ENCODE measurements around the gene CCDC178.

CCDC178 gene

DNA sequence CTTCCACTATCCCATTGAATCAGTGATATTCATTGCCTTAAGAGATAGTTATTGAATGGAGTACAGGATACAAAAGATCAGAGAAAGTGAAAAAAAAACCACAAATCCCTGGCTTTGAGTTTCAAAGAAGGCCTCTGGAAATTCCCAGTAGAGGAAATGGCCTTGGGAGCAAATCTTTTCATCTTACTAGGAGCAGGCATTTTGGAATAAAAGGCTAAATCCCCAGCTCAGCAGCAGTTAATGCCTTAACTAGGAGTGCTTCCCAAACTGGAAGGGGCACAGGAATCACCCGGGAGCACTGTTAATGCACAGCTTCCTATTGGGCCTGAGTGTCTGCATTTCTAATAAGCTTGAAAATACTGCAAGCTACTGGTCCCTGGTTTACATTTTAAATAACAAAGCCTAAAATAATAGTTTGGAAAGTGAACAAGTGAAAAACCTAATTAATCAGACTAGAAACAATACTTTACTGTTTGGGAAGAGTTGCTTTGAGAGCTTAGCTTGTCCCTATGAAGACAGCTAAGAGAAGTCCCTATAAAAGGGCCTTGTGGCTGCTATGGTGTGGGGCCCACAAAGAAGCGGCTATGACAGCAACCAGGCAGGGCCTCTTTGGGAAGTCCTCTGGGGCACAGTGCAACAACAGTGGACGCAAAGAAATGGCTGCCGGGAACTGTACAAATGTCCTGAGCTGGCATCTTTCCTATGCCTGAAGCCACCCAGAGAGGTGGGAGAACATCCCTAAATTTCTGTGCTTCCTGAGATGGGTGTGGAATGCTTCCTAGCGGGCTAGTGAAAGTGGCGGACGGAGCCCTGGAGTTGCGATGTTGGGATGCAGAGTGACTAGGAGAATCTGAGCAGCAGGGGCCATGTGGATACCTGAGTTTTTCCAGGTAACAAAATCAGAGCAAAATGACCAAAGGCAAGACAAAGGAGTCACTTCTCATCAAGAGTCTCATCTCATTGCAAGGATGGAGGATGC lies 550.6 kb downstream of the CCDC178 start:
- TF ChIP-seq POLR2AphosphoS5 (IDR thresholded peaks at IDR 0.05; ENCODE audit: low read depth, low read length) = no peak
- TF ChIP-seq FOXP2 (optimal IDR thresholded peaks at IDR 0.05; ENCODE audit: borderline replicate concordance, extremely low read depth, extremely low read length, insufficient read depth) = no peak
- TF ChIP-seq TAF1 (IDR thresholded peaks at IDR 0.05; ENCODE audit: borderline replicate concordance, insufficient read depth, low read length) = no peak
- TF ChIP-seq, protein P1, sequence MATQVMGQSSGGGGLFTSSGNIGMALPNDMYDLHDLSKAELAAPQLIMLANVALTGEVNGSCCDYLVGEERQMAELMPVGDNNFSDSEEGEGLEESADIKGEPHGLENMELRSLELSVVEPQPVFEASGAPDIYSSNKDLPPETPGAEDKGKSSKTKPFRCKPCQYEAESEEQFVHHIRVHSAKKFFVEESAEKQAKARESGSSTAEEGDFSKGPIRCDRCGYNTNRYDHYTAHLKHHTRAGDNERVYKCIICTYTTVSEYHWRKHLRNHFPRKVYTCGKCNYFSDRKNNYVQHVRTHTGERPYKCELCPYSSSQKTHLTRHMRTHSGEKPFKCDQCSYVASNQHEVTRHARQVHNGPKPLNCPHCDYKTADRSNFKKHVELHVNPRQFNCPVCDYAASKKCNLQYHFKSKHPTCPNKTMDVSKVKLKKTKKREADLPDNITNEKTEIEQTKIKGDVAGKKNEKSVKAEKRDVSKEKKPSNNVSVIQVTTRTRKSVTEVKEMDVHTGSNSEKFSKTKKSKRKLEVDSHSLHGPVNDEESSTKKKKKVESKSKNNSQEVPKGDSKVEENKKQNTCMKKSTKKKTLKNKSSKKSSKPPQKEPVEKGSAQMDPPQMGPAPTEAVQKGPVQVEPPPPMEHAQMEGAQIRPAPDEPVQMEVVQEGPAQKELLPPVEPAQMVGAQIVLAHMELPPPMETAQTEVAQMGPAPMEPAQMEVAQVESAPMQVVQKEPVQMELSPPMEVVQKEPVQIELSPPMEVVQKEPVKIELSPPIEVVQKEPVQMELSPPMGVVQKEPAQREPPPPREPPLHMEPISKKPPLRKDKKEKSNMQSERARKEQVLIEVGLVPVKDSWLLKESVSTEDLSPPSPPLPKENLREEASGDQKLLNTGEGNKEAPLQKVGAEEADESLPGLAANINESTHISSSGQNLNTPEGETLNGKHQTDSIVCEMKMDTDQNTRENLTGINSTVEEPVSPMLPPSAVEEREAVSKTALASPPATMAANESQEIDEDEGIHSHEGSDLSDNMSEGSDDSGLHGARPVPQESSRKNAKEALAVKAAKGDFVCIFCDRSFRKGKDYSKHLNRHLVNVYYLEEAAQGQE (IDR thresholded peaks at IDR 0.05; ENCODE audit: insufficient read depth in 1 of 2, low read depth in 2 of 2, low read length in 2 of 2) = no peak
- no peak for TF ChIP-seq SIN3A (IDR thresholded peaks at IDR 0.05; ENCODE audit: borderline replicate concordance, insufficient read depth, low read length)

DNA sequence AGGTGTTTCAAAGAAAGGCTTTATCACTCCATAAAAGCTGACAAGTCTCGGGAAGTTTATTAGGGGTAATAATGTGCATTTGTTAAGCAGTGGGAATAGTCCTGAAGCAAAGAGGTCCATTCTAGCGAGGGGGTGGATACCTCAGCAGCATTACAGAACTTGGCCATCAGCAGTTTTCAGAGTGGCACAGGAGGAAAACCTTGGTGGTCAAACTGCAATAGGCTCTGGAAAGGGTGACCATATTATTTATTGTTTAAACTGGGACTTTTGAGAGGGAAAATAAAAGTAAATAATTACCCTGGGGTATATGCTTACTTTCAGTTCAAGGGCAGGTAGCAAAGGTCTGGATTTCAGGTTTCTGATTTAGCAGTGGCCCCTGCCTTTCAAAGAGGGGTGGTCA lies 552.2 kb downstream of the CCDC178 start:
- TF ChIP-seq TAF1 (IDR thresholded peaks at IDR 0.05; ENCODE audit: borderline replicate concordance, insufficient read depth, low read length) (no peak), SIN3A (IDR thresholded peaks at IDR 0.05; ENCODE audit: borderline replicate concordance, insufficient read depth, low read length) (no peak), FOXP2 (optimal IDR thresholded peaks at IDR 0.05; ENCODE audit: borderline replicate concordance, extremely low read depth, extremely low read length, insufficient read depth) (no peak), POLR2AphosphoS5 (IDR thresholded peaks at IDR 0.05; ENCODE audit: low read depth, low read length) (no peak)
- TF ChIP-seq, protein P1 (IDR thresholded peaks at IDR 0.05; ENCODE audit: insufficient read depth in 1 of 2, low read depth in 2 of 2, low read length in 2 of 2) = no peak
